NCI-H526 (cell line): ENCODE results near the gene EXOSC10.

Experiments
- DNase-seq, 2 experiments: peaks; one replicate each; lab custom pipeline; 2025; lab: John Stamatoyannopoulos, UW

EXOSC10 gene

GRCh38 chr1:11099310-11100148 is at the start of gene EXOSC10:
EXOSC10 (minus strand) TSS chr1:11099869; CDS start chr1:11099831, 38 bp downstream.
- peak; percentile 45 to 85 for DNase-seq

- DNase-seq, result no peak
Measured at GRCh38 chr1:11147197-11147770, 47.6 kb upstream of the EXOSC10 start.

GRCh38 chr1:11145741-11146140 is 46.1 kb upstream of the EXOSC10 start:
- DNase-seq, result no peak

- DNase-seq, result no peak
Measured at GRCh38 chr1:11144570-11145256, 45.0 kb upstream of the EXOSC10 start.

- no peak for DNase-seq
Measured at GRCh38 chr1:11143907-11144306, 44.2 kb upstream of the EXOSC10 start.

GRCh38 chr1:11143401-11143800 is 43.7 kb upstream of the EXOSC10 start:
- no peak for DNase-seq

- DNase-seq, result no peak
Measured at GRCh38 chr1:11142618-11143391, 43.1 kb upstream of the EXOSC10 start.

GRCh38 chr1:11138952-11139351 is 39.3 kb upstream of the EXOSC10 start:
- no peak for DNase-seq

GRCh38 chr1:11138029-11138428 is 38.4 kb upstream of the EXOSC10 start:
- no peak for DNase-seq

- no peak for DNase-seq
Measured at GRCh38 chr1:11134898-11135266, 35.2 kb upstream of the EXOSC10 start.

- DNase-seq, result no peak
Measured at GRCh38 chr1:11134251-11134897, 34.7 kb upstream of the EXOSC10 start.

- DNase-seq, result no peak
Measured at GRCh38 chr1:11132563-11133293, 33.1 kb upstream of the EXOSC10 start.

- no peak for DNase-seq
Measured at GRCh38 chr1:11131816-11132215, 32.1 kb upstream of the EXOSC10 start.

GRCh38 chr1:11130406-11130805 is 30.7 kb upstream of the EXOSC10 start:
- DNase-seq, result no peak

- DNase-seq, result no peak
Measured at GRCh38 chr1:11129649-11130390, 30.2 kb upstream of the EXOSC10 start.

- no peak for DNase-seq
Measured at GRCh38 chr1:11126569-11126968, 26.9 kb upstream of the EXOSC10 start.

- DNase-seq, result no peak
Measured at GRCh38 chr1:11125931-11126330, 26.3 kb upstream of the EXOSC10 start.

GRCh38 chr1:11124965-11125364 is 25.3 kb upstream of the EXOSC10 start:
- DNase-seq, result no peak

GRCh38 chr1:11116318-11116717 is 16.6 kb upstream of the EXOSC10 start:
- no peak for DNase-seq

- DNase-seq, result no peak
Measured at GRCh38 chr1:11114966-11115365, 15.3 kb upstream of the EXOSC10 start.
